K562 (cell line): Measurements from ENCODE around the gene EML2. TPM values are rescaled to one million over a fixed set of nuclear protein-coding genes. Genes with fewer than 3 reads are reported as not detected.

Experiments
- ARID1B ChIP-seq: fragments of 450-650 bp; IDR thresholded peaks from 2 replicates; pipeline ENCODE4 v1.6.1; 2016; ENCODE audit warnings: antibody characterized with exemption, mild to moderate bottlenecking, inconsistent platforms
- EGR1 ChIP-seq: fragments of 450-650 bp; conservative IDR thresholded peaks from 2 replicates; pipeline ENCODE4 v1.6.1; 2017; ENCODE audit warnings: mild to moderate bottlenecking
- MCM7 ChIP-seq, 2 experiments: fragments of 450-650 bp; IDR thresholded peaks; 2 replicates each; pipeline ENCODE4 v1.6.1; 2016 to 2018
- NRF1 ChIP-seq, 2 experiments: fragments of 450-650 bp; IDR thresholded peaks in 1 of 2; conservative IDR thresholded peaks in 1 of 2; 2 replicates each; pipeline ENCODE4 v1.6.1; 2014; ENCODE audit warnings: mild to moderate bottlenecking in 2 of 2
- POLR2H ChIP-seq: IDR thresholded peaks from 2 replicates; pipeline ENCODE4 v1.6.1; 2016; ENCODE audit warnings: missing genetic modification characterization, low read depth, mild to moderate bottlenecking, control low read depth, missing compliant biosample characterization, moderate library complexity
- SAFB ChIP-seq: fragments of 200-400 bp; formaldehyde crosslinking; IDR thresholded peaks from 2 replicates; pipeline ENCODE4 v1.6.1; 2017; ENCODE audit warnings: low read depth, low read length, borderline replicate concordance
- TCF7 ChIP-seq: sonication (generic); IDR thresholded peaks from 2 replicates; pipeline ENCODE4 v1.6.1; 2016; ENCODE audit warnings: antibody characterized with exemption, borderline replicate concordance
- ZNF134 ChIP-seq: fragments of 250-450 bp; sonication (Bioruptor Pico); conservative IDR thresholded peaks from 2 replicates; pipeline ENCODE4 v1.4.0; 2020
- ZNF175 ChIP-seq: fragments of 200-800 bp; sonication (Bioruptor generic); IDR thresholded peaks from 2 replicates; pipeline ENCODE4 v1.6.1; 2016; ENCODE audit warnings: low read depth, mild to moderate bottlenecking, missing genetic modification characterization, missing compliant biosample characterization
- ZNF76 ChIP-seq: fragments of 250-450 bp; sonication (Bioruptor Pico); IDR thresholded peaks from 2 replicates; pipeline ENCODE4 v1.4.0; 2020; ENCODE audit warnings: mild to moderate bottlenecking, moderate library complexity, borderline replicate concordance
- polyA plus RNA-seq, 8 experiments: library from polyadenylated mRNA; depleted of rRNA in 4 of 8; stranded (reverse) in 5 of 8; unstranded in 3 of 8; fragments of >200 nt; fragmentation: Nextera tagmentation in 2 of 8; fragmentation: Illumina TruSeq in 1 of 8; extraction: Ambion mirVana in 2 of 8; extraction: Trizol in 1 of 8; gene quantifications; 2 replicates each; pipeline versions ENCODE4 v1.2.1 to v1.2.3, GENCODE V29; 2011 to 2014; ENCODE audit warnings: inconsistent platforms in 1 of 8, missing spikeins in 1 of 8
- total RNA-seq, 7 experiments: library from RNA; depleted of rRNA in 6 of 7; stranded (reverse); fragments of >200 nt in 6 of 7; fragmentation: Illumina TruSeq in 2 of 7; extraction: Trizol in 2 of 7; gene quantifications; 2 replicates each; pipeline versions ENCODE4 v1.2.1 to v1.2.3, GENCODE V29; 2011 to 2021; ENCODE audit warnings: low replicate concordance in 1 of 7
- TF ChIP-seq, protein P1 (sequence below): fragments of 450-650 bp; formaldehyde crosslinking; conservative IDR thresholded peaks from 2 replicates; pipeline ENCODE4 v1.4.0; 2022; ENCODE audit warnings: mild to moderate bottlenecking, missing genetic modification characterization
- TF ChIP-seq, protein P2 (sequence below): sonication (generic); formaldehyde crosslinking; IDR thresholded peaks from 2 replicates; pipeline ENCODE4 v1.8.1; 2022; ENCODE audit warnings: missing genetic modification reagents
- TF ChIP-seq, protein P3 (sequence below): IDR thresholded peaks from 3 replicates; pipeline ENCODE4 v1.6.1; 2011; ENCODE audit warnings: borderline replicate concordance, mild to moderate bottlenecking, moderate library complexity; ENCODE audit not compliant: insufficient read length; ENCODE audit errors: extremely low read depth
- TF ChIP-seq, protein P4 (sequence below): sonication (generic); formaldehyde crosslinking; IDR thresholded peaks from 2 replicates; pipeline ENCODE4 v1.8.0; 2022; ENCODE audit warnings: mild to moderate bottlenecking, missing genetic modification reagents, borderline replicate concordance
- TF ChIP-seq, protein P5 (sequence below): fragments of 250-450 bp; sonication (Bioruptor Pico); IDR thresholded peaks from 2 replicates; pipeline ENCODE4 v1.4.0; 2020; ENCODE audit warnings: borderline replicate concordance
- TF ChIP-seq, protein P6 (sequence below): fragments of 450-650 bp; formaldehyde crosslinking; IDR thresholded peaks from 2 replicates; pipeline ENCODE4 v1.4.0; 2020; ENCODE audit warnings: mild to moderate bottlenecking, mixed read lengths

Gene EML2
- total and polyA plus RNA-seq, 9 of the 15 experiments (the other 6 are each of a cell fraction or from before 2014, with no cell fraction given) = 2.6 to 69.6 (median 24.8) TPM

DNA sequence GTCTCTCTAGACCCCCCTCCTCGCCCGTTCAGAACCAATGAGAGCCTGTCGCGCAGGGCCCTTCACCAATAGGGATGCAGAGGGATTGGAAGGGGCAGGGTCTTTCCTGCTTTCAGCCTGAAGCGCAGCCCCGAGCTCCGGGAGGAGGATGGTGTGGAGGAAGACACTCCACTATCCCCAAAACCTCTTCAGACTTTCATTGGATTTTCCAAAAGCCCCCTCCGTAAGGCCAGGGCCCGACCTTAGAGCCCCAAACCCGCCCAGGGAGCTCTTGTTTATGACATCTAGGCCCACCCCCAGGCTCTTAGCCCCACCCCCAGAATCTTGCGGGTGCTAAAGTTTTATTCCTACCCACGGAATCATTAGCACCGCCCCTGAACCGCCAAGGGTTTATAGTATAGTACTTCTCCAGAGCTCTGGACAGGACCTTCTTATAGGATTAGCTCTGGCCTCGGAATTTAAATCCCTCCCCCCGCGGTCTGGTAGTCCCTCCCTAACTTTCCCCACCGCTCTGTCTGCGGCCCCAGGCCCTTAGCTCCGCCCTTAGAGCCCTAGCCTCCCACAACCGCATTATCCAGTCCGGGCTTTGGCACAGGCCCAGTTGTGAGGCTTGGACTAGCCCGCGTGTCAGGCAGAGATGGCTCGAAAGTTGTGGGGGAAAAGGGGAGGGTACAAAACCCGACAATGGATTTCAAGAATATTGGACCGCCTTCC is 6.6 kb upstream of the EML2 start (continued):
- TF ChIP-seq, protein P1, sequence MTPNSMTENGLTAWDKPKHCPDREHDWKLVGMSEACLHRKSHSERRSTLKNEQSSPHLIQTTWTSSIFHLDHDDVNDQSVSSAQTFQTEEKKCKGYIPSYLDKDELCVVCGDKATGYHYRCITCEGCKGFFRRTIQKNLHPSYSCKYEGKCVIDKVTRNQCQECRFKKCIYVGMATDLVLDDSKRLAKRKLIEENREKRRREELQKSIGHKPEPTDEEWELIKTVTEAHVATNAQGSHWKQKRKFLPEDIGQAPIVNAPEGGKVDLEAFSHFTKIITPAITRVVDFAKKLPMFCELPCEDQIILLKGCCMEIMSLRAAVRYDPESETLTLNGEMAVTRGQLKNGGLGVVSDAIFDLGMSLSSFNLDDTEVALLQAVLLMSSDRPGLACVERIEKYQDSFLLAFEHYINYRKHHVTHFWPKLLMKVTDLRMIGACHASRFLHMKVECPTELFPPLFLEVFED (CRISPR knock-in tag) = no peak
- TF ChIP-seq, protein P2, sequence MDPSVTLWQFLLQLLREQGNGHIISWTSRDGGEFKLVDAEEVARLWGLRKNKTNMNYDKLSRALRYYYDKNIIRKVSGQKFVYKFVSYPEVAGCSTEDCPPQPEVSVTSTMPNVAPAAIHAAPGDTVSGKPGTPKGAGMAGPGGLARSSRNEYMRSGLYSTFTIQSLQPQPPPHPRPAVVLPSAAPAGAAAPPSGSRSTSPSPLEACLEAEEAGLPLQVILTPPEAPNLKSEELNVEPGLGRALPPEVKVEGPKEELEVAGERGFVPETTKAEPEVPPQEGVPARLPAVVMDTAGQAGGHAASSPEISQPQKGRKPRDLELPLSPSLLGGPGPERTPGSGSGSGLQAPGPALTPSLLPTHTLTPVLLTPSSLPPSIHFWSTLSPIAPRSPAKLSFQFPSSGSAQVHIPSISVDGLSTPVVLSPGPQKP (CRISPR knock-in tag) = no peak
- TF ChIP-seq ZNF175 (no peak), EGR1 (peak; percentile 50), POLR2H (tag) (no peak), ARID1B (peak; percentile 47), ZNF76 (no peak), SAFB (no peak), TCF7 (0 out of 2 replicates have a peak, but pooled peaks have one; percentile 17), MCM7 (IDR thresholded peaks at IDR 0.05) (no peak), NRF1 (conservative IDR thresholded peaks at IDR 0.05 in 1 of 2, IDR thresholded peaks at IDR 0.05 in 1 of 2) (peak; percentile 65 to 72), ZNF134 (no peak)
- TF ChIP-seq, protein P3, sequence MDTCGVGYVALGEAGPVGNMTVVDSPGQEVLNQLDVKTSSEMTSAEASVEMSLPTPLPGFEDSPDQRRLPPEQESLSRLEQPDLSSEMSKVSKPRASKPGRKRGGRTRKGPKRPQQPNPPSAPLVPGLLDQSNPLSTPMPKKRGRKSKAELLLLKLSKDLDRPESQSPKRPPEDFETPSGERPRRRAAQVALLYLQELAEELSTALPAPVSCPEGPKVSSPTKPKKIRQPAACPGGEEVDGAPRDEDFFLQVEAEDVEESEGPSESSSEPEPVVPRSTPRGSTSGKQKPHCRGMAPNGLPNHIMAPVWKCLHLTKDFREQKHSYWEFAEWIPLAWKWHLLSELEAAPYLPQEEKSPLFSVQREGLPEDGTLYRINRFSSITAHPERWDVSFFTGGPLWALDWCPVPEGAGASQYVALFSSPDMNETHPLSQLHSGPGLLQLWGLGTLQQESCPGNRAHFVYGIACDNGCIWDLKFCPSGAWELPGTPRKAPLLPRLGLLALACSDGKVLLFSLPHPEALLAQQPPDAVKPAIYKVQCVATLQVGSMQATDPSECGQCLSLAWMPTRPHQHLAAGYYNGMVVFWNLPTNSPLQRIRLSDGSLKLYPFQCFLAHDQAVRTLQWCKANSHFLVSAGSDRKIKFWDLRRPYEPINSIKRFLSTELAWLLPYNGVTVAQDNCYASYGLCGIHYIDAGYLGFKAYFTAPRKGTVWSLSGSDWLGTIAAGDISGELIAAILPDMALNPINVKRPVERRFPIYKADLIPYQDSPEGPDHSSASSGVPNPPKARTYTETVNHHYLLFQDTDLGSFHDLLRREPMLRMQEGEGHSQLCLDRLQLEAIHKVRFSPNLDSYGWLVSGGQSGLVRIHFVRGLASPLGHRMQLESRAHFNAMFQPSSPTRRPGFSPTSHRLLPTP = no peak
- TF ChIP-seq, protein P4, sequence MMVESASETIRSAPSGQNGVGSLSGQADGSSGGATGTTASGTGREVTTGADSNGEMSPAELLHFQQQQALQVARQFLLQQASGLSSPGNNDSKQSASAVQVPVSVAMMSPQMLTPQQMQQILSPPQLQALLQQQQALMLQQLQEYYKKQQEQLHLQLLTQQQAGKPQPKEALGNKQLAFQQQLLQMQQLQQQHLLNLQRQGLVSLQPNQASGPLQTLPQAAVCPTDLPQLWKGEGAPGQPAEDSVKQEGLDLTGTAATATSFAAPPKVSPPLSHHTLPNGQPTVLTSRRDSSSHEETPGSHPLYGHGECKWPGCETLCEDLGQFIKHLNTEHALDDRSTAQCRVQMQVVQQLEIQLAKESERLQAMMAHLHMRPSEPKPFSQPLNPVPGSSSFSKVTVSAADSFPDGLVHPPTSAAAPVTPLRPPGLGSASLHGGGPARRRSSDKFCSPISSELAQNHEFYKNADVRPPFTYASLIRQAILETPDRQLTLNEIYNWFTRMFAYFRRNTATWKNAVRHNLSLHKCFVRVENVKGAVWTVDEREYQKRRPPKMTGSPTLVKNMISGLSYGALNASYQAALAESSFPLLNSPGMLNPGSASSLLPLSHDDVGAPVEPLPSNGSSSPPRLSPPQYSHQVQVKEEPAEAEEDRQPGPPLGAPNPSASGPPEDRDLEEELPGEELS (CRISPR knock-in tag) = 0 out of 2 replicates have a peak, but pooled peaks have one; percentile 35
- TF ChIP-seq, protein P5, sequence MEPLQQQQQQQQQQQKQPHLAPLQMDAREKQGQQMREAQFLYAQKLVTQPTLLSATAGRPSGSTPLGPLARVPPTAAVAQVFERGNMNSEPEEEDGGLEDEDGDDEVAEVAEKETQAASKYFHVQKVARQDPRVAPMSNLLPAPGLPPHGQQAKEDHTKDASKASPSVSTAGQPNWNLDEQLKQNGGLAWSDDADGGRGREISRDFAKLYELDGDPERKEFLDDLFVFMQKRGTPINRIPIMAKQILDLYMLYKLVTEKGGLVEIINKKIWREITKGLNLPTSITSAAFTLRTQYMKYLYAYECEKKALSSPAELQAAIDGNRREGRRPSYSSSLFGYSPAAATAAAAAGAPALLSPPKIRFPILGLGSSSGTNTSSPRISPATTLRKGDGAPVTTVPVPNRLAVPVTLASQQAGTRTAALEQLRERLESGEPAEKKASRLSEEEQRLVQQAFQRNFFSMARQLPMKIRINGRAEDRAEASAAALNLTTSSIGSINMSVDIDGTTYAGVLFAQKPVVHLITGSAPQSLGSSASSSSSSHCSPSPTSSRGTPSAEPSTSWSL (CRISPR knock-in tag) = no peak
- TF ChIP-seq, protein P6, sequence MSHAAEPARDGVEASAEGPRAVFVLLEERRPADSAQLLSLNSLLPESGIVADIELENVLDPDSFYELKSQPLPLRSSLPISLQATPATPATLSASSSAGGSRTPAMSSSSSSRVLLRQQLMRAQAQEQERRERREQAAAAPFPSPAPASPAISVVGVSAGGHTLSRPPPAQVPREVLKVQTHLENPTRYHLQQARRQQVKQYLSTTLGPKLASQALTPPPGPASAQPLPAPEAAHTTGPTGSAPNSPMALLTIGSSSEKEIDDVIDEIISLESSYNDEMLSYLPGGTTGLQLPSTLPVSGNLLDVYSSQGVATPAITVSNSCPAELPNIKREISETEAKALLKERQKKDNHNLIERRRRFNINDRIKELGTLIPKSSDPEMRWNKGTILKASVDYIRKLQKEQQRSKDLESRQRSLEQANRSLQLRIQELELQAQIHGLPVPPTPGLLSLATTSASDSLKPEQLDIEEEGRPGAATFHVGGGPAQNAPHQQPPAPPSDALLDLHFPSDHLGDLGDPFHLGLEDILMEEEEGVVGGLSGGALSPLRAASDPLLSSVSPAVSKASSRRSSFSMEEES (CRISPR knock-in tag) = no peak
